K562 (cell line): Measurements from ENCODE around the gene OR4X2. TPM values are rescaled to one million over a fixed set of nuclear protein-coding genes. Genes with fewer than 3 reads are reported as not detected.

ENCODE experiments used
- ATF1 ChIP-seq, 2 experiments: fragments of 450-650 bp in 1 of 2; IDR thresholded peaks; 2 replicates each; pipeline ENCODE4 v1.6.1; 2016; ENCODE audit warnings: missing compliant biosample characterization in 1 of 2, missing genetic modification characterization in 1 of 2
- ATF6 ChIP-seq: sonication (generic); formaldehyde crosslinking; IDR thresholded peaks from 2 replicates; pipeline ENCODE4 v1.4.0; 2020; ENCODE audit warnings: mild to moderate bottlenecking, missing genetic modification reagents
- IRF1 ChIP-seq: sonication (generic); formaldehyde crosslinking; IDR thresholded peaks from 2 replicates; pipeline ENCODE4 v1.8.0; 2022; ENCODE audit warnings: missing genetic modification reagents, mild to moderate bottlenecking, borderline replicate concordance
- PHF20 ChIP-seq: fragments of 450-650 bp; IDR thresholded peaks from 2 replicates; pipeline ENCODE4 v1.6.1; 2018; ENCODE audit not compliant: partially characterized antibody
- STAT5A ChIP-seq: IDR thresholded peaks from 2 replicates; pipeline ENCODE4 v1.6.1; 2012; ENCODE audit warnings: low read length, inconsistent platforms, borderline replicate concordance
- ZNF224 ChIP-seq: sonication (generic); formaldehyde crosslinking; IDR thresholded peaks from 2 replicates; pipeline ENCODE4 v1.8.0; 2022; ENCODE audit warnings: mild to moderate bottlenecking, missing genetic modification reagents
- ZNF263 ChIP-seq: sonication (generic); formaldehyde crosslinking; IDR thresholded peaks from 2 replicates; pipeline ENCODE4 v1.8.0; 2022; ENCODE audit warnings: mild to moderate bottlenecking, missing genetic modification reagents, borderline replicate concordance
- polyA plus RNA-seq, 8 experiments: library from polyadenylated mRNA; depleted of rRNA in 4 of 8; stranded (reverse) in 5 of 8; unstranded in 3 of 8; fragments of >200 nt; fragmentation: Nextera tagmentation in 2 of 8; fragmentation: Illumina TruSeq in 1 of 8; extraction: Ambion mirVana in 2 of 8; extraction: Trizol in 1 of 8; gene quantifications; 2 replicates each; pipeline versions ENCODE4 v1.2.1 to v1.2.3, GENCODE V29; 2011 to 2014; ENCODE audit warnings: inconsistent platforms in 1 of 8, missing spikeins in 1 of 8
- total RNA-seq, 7 experiments: library from RNA; depleted of rRNA in 6 of 7; stranded (reverse); fragments of >200 nt in 6 of 7; fragmentation: Illumina TruSeq in 2 of 7; extraction: Trizol in 2 of 7; gene quantifications; 2 replicates each; pipeline versions ENCODE4 v1.2.1 to v1.2.3, GENCODE V29; 2011 to 2021; ENCODE audit warnings: low replicate concordance in 1 of 7

Gene OR4X2
- total and polyA plus RNA-seq, 9 of the 15 experiments (the other 6 are each of a cell fraction or from before 2014, with no cell fraction given) = not detected

- TF ChIP-seq ATF1 (CRISPR knock-in tag; IDR thresholded peaks at IDR 0.05) (no peak), ATF1 (tag; IDR thresholded peaks at IDR 0.05) (no peak), PHF20 (no peak), ATF6 (CRISPR knock-in tag) (no peak), IRF1 (CRISPR knock-in tag) (no peak), ZNF263 (no peak), ZNF224 (CRISPR knock-in tag) (no peak), STAT5A (no peak)
These were observed 27.7 kb downstream of the OR4X2 start (continued) for GRCh38 chr11:48272606-48273005.

Other genes starting within 250 kb of the OR4X2 start
- not detected in 2 replicates for gene OR4B1, start 28.3 kb upstream of the OR4X2 start, total RNA-seq (2014; rRNA removed)
- gene OR4B1, start 28.3 kb upstream of the OR4X2 start, total RNA-seq (2014; rRNA removed; fragmentation: Illumina TruSeq; extraction: Trizol) = not detected in 2 replicates
- gene OR4B1, start 28.3 kb upstream of the OR4X2 start, total RNA-seq (2015; rRNA removed; fragmentation: Illumina TruSeq; extraction: Trizol) = not detected in 2 replicates
- not detected in 2 replicates for gene OR4B1, start 28.3 kb upstream of the OR4X2 start, total RNA-seq (2021)
- gene OR4B1, start 28.3 kb upstream of the OR4X2 start, polyA plus RNA-seq (2011; rRNA removed) = not detected in 2 replicates
- gene OR4B1, start 28.3 kb upstream of the OR4X2 start, polyA plus RNA-seq (2014; fragmentation: Illumina TruSeq; extraction: Trizol) = not detected in 2 replicates
- gene OR4B1, start 28.3 kb upstream of the OR4X2 start, polyA plus RNA-seq (2014; fragmentation: Nextera tagmentation; extraction: Ambion mirVana) = not detected
- gene OR4B1, start 28.3 kb upstream of the OR4X2 start, polyA plus RNA-seq (2014; rRNA removed) = not detected in 2 replicates
- not detected in 2 replicates for gene OR4X1, start 18.8 kb downstream of the OR4X2 start, total RNA-seq (2014; rRNA removed)
- gene OR4X1, start 18.8 kb downstream of the OR4X2 start, total RNA-seq (2014; rRNA removed; fragmentation: Illumina TruSeq; extraction: Trizol) = not detected in 2 replicates
- gene OR4X1, start 18.8 kb downstream of the OR4X2 start, total RNA-seq (2015; rRNA removed; fragmentation: Illumina TruSeq; extraction: Trizol) = not detected in 2 replicates
- not detected in 2 replicates for gene OR4X1, start 18.8 kb downstream of the OR4X2 start, total RNA-seq (2021)
- gene OR4X1, start 18.8 kb downstream of the OR4X2 start, polyA plus RNA-seq (2011; rRNA removed) = not detected in 2 replicates
- gene OR4X1, start 18.8 kb downstream of the OR4X2 start, polyA plus RNA-seq (2014; fragmentation: Illumina TruSeq; extraction: Trizol) = not detected in 2 replicates
- gene OR4X1, start 18.8 kb downstream of the OR4X2 start, polyA plus RNA-seq (2014; fragmentation: Nextera tagmentation; extraction: Ambion mirVana) = not detected
- not detected in 2 replicates for gene OR4X1, start 18.8 kb downstream of the OR4X2 start, polyA plus RNA-seq (2014; rRNA removed)
- gene OR4S1, start 61.1 kb downstream of the OR4X2 start, total RNA-seq (2014; rRNA removed) = not detected in 2 replicates
- gene OR4S1, start 61.1 kb downstream of the OR4X2 start, total RNA-seq (2014; rRNA removed; fragmentation: Illumina TruSeq; extraction: Trizol) = not detected in 2 replicates
- gene OR4S1, start 61.1 kb downstream of the OR4X2 start, total RNA-seq (2015; rRNA removed; fragmentation: Illumina TruSeq; extraction: Trizol) = not detected in 2 replicates
- not detected in 2 replicates for gene OR4S1, start 61.1 kb downstream of the OR4X2 start, total RNA-seq (2021)
- not detected in 2 replicates for gene OR4S1, start 61.1 kb downstream of the OR4X2 start, polyA plus RNA-seq (2011; rRNA removed)
- not detected in 2 replicates for gene OR4S1, start 61.1 kb downstream of the OR4X2 start, polyA plus RNA-seq (2014; fragmentation: Illumina TruSeq; extraction: Trizol)
- not detected for gene OR4S1, start 61.1 kb downstream of the OR4X2 start, polyA plus RNA-seq (2014; fragmentation: Nextera tagmentation; extraction: Ambion mirVana)
- gene OR4S1, start 61.1 kb downstream of the OR4X2 start, polyA plus RNA-seq (2014; rRNA removed) = not detected in 2 replicates
- gene OR4C3, start 79.8 kb downstream of the OR4X2 start, total RNA-seq (2014; rRNA removed) = not detected in 2 replicates
- gene OR4C3, start 79.8 kb downstream of the OR4X2 start, total RNA-seq (2014; rRNA removed; fragmentation: Illumina TruSeq; extraction: Trizol) = not detected in 2 replicates
- not detected in 2 replicates for gene OR4C3, start 79.8 kb downstream of the OR4X2 start, total RNA-seq (2015; rRNA removed; fragmentation: Illumina TruSeq; extraction: Trizol)
- gene OR4C3, start 79.8 kb downstream of the OR4X2 start, total RNA-seq (2021) = not detected in 2 replicates
- not detected in 2 replicates for gene OR4C3, start 79.8 kb downstream of the OR4X2 start, polyA plus RNA-seq (2011; rRNA removed)
- gene OR4C3, start 79.8 kb downstream of the OR4X2 start, polyA plus RNA-seq (2014; fragmentation: Illumina TruSeq; extraction: Trizol) = not detected in 2 replicates
- not detected for gene OR4C3, start 79.8 kb downstream of the OR4X2 start, polyA plus RNA-seq (2014; fragmentation: Nextera tagmentation; extraction: Ambion mirVana)
- gene OR4C3, start 79.8 kb downstream of the OR4X2 start, polyA plus RNA-seq (2014; rRNA removed) = not detected in 2 replicates
- not detected in 2 replicates for gene OR4C5, start 121.4 kb downstream of the OR4X2 start, total RNA-seq (2014; rRNA removed)
- not detected in 2 replicates for gene OR4C5, start 121.4 kb downstream of the OR4X2 start, total RNA-seq (2014; rRNA removed; fragmentation: Illumina TruSeq; extraction: Trizol)
- not detected in 2 replicates for gene OR4C5, start 121.4 kb downstream of the OR4X2 start, total RNA-seq (2015; rRNA removed; fragmentation: Illumina TruSeq; extraction: Trizol)
- gene OR4C5, start 121.4 kb downstream of the OR4X2 start, total RNA-seq (2021) = not detected in 2 replicates
- gene OR4C5, start 121.4 kb downstream of the OR4X2 start, polyA plus RNA-seq (2011; rRNA removed) = not detected in 2 replicates
- not detected in 2 replicates for gene OR4C5, start 121.4 kb downstream of the OR4X2 start, polyA plus RNA-seq (2014; fragmentation: Illumina TruSeq; extraction: Trizol)
- gene OR4C5, start 121.4 kb downstream of the OR4X2 start, polyA plus RNA-seq (2014; fragmentation: Nextera tagmentation; extraction: Ambion mirVana) = not detected
- gene OR4C5, start 121.4 kb downstream of the OR4X2 start, polyA plus RNA-seq (2014; rRNA removed) = not detected in 2 replicates
- not detected in 2 replicates for gene OR4A47, start 243.7 kb downstream of the OR4X2 start, total RNA-seq (2014; rRNA removed)
- not detected in 2 replicates for gene OR4A47, start 243.7 kb downstream of the OR4X2 start, total RNA-seq (2014; rRNA removed; fragmentation: Illumina TruSeq; extraction: Trizol)
- not detected in 2 replicates for gene OR4A47, start 243.7 kb downstream of the OR4X2 start, total RNA-seq (2015; rRNA removed; fragmentation: Illumina TruSeq; extraction: Trizol)
- gene OR4A47, start 243.7 kb downstream of the OR4X2 start, total RNA-seq (2021) = not detected in 2 replicates
- gene OR4A47, start 243.7 kb downstream of the OR4X2 start, polyA plus RNA-seq (2011; rRNA removed) = not detected in 2 replicates
- not detected in 2 replicates for gene OR4A47, start 243.7 kb downstream of the OR4X2 start, polyA plus RNA-seq (2014; fragmentation: Illumina TruSeq; extraction: Trizol)
- not detected for gene OR4A47, start 243.7 kb downstream of the OR4X2 start, polyA plus RNA-seq (2014; fragmentation: Nextera tagmentation; extraction: Ambion mirVana)
- not detected in 2 replicates for gene OR4A47, start 243.7 kb downstream of the OR4X2 start, polyA plus RNA-seq (2014; rRNA removed)